Thymus (tissue), 11 donors: ENCODE measurements around the gene CYBB. TPM values are rescaled to one million over a fixed set of nuclear protein-coding genes. Genes with fewer than 3 reads are reported as not detected.

Source experiments
- DNase-seq, 9 donors: peaks; one replicate each; pipeline ENCODE4 v3.0.0-alpha.2; 2013; ENCODE audit warnings: low spot score in 9 of 9, low read depth in 6 of 9, missing footprints in 1 of 9
- H3K27ac ChIP-seq, 2 donors: one replicate each; pipeline ENCODE4 v1.5.1; 2013; ENCODE audit warnings: control low read depth in 1 of 2, low read depth in 1 of 2, low read length in 1 of 2, mild to moderate bottlenecking in 1 of 2, moderate library complexity in 1 of 2
- H3K27me3 ChIP-seq, 2 donors: one replicate each; pipeline ENCODE4 v1.5.1; 2013; ENCODE audit warnings: low read length in 1 of 2; ENCODE audit not compliant: control insufficient read depth in 2 of 2, insufficient read depth in 1 of 2
- H3K36me3 ChIP-seq, 2 donors: one replicate each; pipeline ENCODE4 v1.5.1; 2013; ENCODE audit warnings: low read length in 1 of 2, mild to moderate bottlenecking in 1 of 2, moderate library complexity in 1 of 2; ENCODE audit not compliant: control insufficient read depth in 2 of 2, insufficient read depth in 2 of 2
- H3K4me1 ChIP-seq, 2 donors: one replicate each; pipeline ENCODE4 v1.5.1; 2013; ENCODE audit warnings: low read length in 2 of 2; ENCODE audit not compliant: control insufficient read depth in 2 of 2, insufficient read depth in 2 of 2
- H3K4me3 ChIP-seq, 2 donors: one replicate each; pipeline ENCODE4 v1.5.1; 2013; ENCODE audit warnings: low read length in 2 of 2, control low read depth in 1 of 2, mild to moderate bottlenecking in 1 of 2
- H3K9me3 ChIP-seq, 2 donors: one replicate each; pipeline ENCODE4 v1.5.1; 2013; ENCODE audit warnings: low read length in 1 of 2, mild to moderate bottlenecking in 1 of 2; ENCODE audit not compliant: control insufficient read depth in 2 of 2, insufficient read depth in 1 of 2
- WGBS: extraction: QIAGEN DNeasy Blood & Tissue Kit; methylation state at CpG from one replicate; pipeline ENCODE4 v1.1.7; 2013; 5-methylcytosine and 5-hydroxymethylcytosine counted together
- polyA plus RNA-seq: library from polyadenylated mRNA; stranded (reverse); fragments of 200-250 nt; gene quantifications from one replicate; pipeline ENCODE4 v1.2.3, GENCODE V29; 2013
- total RNA-seq: library from RNA; stranded (reverse); fragments of 120-200 nt; gene quantifications from one replicate; pipeline ENCODE4 v1.2.4, GENCODE V29; 2013
- donor health status: healthy.

The CYBB gene
- total and polyA plus RNA-seq, 2 donors, result 7.6 to 41.7 TPM

DNA sequence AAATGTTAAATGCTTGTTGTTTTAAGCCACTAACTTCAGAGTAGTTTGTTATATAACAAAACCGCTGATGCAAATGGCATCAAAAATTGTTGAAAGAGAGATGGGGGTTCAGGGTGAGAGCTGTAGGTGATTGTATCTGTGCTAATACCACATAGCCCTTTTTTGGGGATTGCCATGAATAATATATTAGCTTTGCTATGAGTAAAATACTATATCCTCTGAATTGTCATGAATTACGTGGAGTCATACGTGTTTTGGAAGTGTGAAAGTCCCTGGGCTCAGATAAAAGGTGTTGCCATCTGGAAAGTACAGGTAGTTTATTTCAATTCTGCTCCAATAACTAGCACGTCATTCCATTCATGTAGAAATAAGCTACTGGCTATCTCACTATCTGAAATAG, 36.9 kb downstream of the CYBB start:
- no peaks in the 10 kb centered on the region for H3K27me3 ChIP-seq
- WGBS, result 94% methylated on average over 4 of the region's 4 CpGs
- peaks cover 2 to 3% of the 10 kb centered on the region in 2 donors for H3K4me1 ChIP-seq
- DNase-seq, result no peak
- peak overlapping the region in 1 of 2 donors; percentile 55 for H3K27ac ChIP-seq
- H3K9me3 ChIP-seq, result no peaks in the 10 kb centered on the region
- no peak overlapping the region for H3K4me3 ChIP-seq
- H3K36me3 ChIP-seq, result no peaks in the 10 kb centered on the region

DNA sequence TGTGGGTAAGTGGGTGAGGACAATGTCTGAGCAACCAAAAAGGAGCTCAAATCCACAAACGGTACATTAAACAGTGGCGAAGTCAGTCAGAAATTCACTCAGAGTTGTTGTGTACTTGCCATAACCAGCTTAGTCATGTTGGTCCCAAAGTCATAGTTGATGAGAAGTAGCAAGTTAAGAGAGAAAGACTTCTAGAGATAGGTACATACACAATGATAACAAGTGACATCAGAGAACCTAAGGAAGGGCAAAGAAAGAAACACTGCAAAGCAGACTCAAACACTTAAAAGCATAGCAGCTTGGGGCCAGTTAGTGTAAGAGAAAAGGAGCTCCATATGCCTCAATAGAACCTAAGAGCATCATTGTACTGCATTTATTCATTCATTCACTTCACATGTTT, 37.3 kb downstream of the CYBB start:
- WGBS, result 65% methylated on average over 2 of the region's 2 CpGs
- Histone ChIP-seq H3K4me3 (no peak overlapping the region), H3K4me1 (peaks cover 2 to 3% of the 10 kb centered on the region in 2 donors), H3K27ac (peak overlapping the region in 1 of 2 donors; percentile 55), H3K9me3 (no peaks in the 10 kb centered on the region), H3K27me3 (no peaks in the 10 kb centered on the region), H3K36me3 (no peaks in the 10 kb centered on the region)
- peak in 1 of 9 donors; percentile 35 for DNase-seq

DNA sequence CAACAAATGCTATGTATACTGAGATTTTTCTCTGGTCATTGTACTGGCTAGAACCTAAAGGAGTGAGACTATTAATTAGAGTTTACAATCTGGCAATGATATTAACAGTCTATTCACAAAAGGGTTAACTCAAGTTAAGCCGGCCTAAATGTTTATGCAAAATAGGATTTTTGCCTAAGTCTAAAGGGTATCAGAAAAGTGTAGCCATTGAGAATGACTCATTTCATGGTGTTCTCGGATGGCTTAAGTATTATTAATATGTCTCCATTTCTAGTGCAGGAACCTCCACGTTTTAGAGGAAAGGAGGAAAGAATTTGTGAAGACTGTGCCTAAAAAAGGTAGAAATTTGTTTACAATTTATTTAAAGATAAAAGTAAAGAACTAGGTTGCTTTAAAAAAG, 37.7 kb downstream of the CYBB start:
- no peak overlapping the region for H3K4me3 ChIP-seq
- no peaks in the 10 kb centered on the region for H3K9me3 ChIP-seq
- no peaks in the 10 kb centered on the region for H3K27me3 ChIP-seq
- WGBS, result 47% methylated on average over 3 of the region's 3 CpGs
- DNase-seq, result no peak
- H3K27ac ChIP-seq, result peak overlapping the region in 1 of 2 donors; percentile 21
- peaks cover 2 to 3% of the 10 kb centered on the region in 2 donors for H3K4me1 ChIP-seq
- H3K36me3 ChIP-seq, result no peaks in the 10 kb centered on the region

DNA sequence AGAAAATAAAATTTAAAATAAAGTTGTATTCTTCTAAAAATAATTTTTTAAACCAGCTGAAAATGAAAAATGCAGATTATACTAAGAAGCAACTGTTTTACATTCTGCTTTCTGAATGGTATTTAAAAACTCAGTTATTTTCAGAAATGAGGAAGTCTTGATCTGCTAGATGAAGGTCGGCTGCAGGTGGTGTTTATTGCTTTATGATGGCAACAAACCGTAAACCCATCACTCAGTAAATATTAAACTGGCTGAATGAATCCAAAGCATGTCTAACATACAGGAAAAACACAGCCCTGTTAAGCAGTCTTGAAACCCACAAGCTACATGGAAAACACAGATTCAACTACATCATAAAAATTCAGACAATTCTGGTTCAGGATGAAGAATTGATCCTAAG, 38.2 kb downstream of the CYBB start:
- H3K27me3 ChIP-seq, result no peaks in the 10 kb centered on the region
- H3K4me1 ChIP-seq, result peaks cover 2 to 3% of the 10 kb centered on the region in 2 donors
- H3K4me3 ChIP-seq, result no peak overlapping the region
- 3% methylated on average over 2 of the region's 2 CpGs for WGBS
- H3K27ac ChIP-seq, result peak overlapping the region in 1 of 2 donors; percentile 21
- no peaks in the 10 kb centered on the region for H3K9me3 ChIP-seq
- H3K36me3 ChIP-seq, result no peaks in the 10 kb centered on the region
- DNase-seq, result peak in 3 of 9 donors; percentile 15 to 60 (median 24)

DNA sequence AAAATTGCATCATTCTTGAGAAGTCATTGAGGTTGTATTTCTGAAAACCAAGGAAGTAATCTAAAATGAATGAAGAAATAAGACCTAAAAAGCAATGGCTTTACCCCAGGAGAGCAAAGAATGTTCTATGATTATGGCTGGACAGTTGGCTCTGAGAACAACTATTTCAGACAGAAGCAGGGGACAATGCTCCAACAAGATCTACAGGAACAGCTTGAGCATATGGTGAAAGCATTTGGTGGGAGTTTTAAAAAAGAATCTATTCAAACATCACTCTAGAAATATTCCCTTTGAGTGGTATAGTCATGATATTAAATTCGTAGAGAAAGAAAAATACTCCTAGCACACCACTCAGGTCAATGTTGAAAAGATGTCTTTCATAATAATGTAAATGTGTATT, 40.8 kb downstream of the CYBB start:
- H3K4me3 ChIP-seq, result no peak overlapping the region
- peaks cover 2 to 22% of the 10 kb centered on the region in 2 donors for H3K4me1 ChIP-seq
- DNase-seq, result no peak
- no peaks in the 10 kb centered on the region for H3K9me3 ChIP-seq
- WGBS, result 96% methylated on average over 1 of the region's 1 CpG
- H3K27ac ChIP-seq, result no peak overlapping the region
- no peaks in the 10 kb centered on the region for H3K27me3 ChIP-seq
- no peaks in the 10 kb centered on the region for H3K36me3 ChIP-seq

DNA sequence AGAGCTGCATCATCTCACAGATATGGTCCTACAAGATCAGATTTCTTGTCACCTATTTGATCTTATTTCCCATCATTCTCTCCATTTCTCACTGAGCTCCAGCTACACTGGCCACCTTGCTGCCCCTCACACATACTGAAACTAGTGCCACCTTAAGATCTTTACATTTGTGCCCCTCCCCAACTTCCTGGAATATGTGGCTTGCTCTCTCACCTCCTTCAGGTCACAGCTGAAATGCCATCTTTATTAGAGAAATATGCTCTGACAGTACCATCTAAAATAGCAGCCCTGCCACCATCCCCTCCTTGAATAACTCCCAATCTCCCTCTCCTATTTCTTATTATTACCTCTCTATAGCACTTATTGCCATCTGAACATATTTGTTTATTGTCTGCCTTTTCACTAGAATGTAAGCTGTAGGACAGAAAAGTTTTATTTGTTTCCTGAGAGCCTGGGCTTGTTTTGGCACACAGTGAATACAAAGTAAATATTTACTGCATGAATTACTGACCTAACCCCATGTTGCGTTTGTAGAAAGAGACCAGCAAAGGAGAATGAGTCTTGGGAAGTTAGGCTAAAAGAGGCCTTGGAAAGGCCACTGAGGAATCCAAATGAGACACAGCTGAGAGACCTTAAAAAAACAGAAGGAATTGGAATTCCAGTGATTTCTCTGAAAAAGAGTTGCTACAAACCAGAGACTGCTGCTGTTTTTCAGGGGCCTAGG, 44.8 kb downstream of the CYBB start:
- no peak overlapping the region for H3K27ac ChIP-seq
- no peak overlapping the region for H3K4me3 ChIP-seq
- no peaks in the 10 kb centered on the region for H3K36me3 ChIP-seq
- peaks cover 0 to 22% of the 10 kb centered on the region in 2 donors for H3K4me1 ChIP-seq
- peak in 2 of 9 donors; percentile 16 to 40 for DNase-seq
- H3K9me3 ChIP-seq, result no peaks in the 10 kb centered on the region
- H3K27me3 ChIP-seq, result no peaks in the 10 kb centered on the region
- 98% methylated on average over 1 of the region's 1 CpG for WGBS

GRCh38 chrX:37825215-37825842, 45.5 kb downstream of the CYBB start:
- Histone ChIP-seq H3K27ac (peak overlapping the region in 1 of 2 donors; percentile 43), H3K4me1 (peaks cover 0 to 22% of the 10 kb centered on the region in 2 donors), H3K36me3 (no peaks in the 10 kb centered on the region), H3K4me3 (no peak overlapping the region), H3K9me3 (no peaks in the 10 kb centered on the region), H3K27me3 (no peaks in the 10 kb centered on the region)
- DNase-seq, result peak in 7 of 9 donors; percentile 38 to 82 (median 53)
- WGBS, result 3% methylated on average over 3 of the region's 3 CpGs

GRCh38 chrX:37829721-37830120, 49.9 kb downstream of the CYBB start:
- H3K27ac ChIP-seq, result no peak overlapping the region
- 16% methylated on average over 1 of the region's 1 CpG for WGBS
- no peak overlapping the region for H3K4me3 ChIP-seq
- H3K4me1 ChIP-seq, result peaks cover 0 to 10% of the 10 kb centered on the region in 2 donors
- H3K9me3 ChIP-seq, result no peaks in the 10 kb centered on the region
- no peaks in the 10 kb centered on the region for H3K36me3 ChIP-seq
- DNase-seq, result no peak
- no peaks in the 10 kb centered on the region for H3K27me3 ChIP-seq

GRCh38 chrX:37830371-37830770, 50.5 kb downstream of the CYBB start:
- Histone ChIP-seq H3K4me3 (no peak overlapping the region), H3K36me3 (no peaks in the 10 kb centered on the region), H3K4me1 (peaks cover 0 to 5% of the 10 kb centered on the region in 2 donors), H3K27me3 (no peaks in the 10 kb centered on the region), H3K9me3 (no peaks in the 10 kb centered on the region), H3K27ac (no peak overlapping the region)
- 100% methylated on average over 1 of the region's 1 CpG for WGBS
- DNase-seq, result no peak
